GM12878 (cell line): ENCODE results near the gene NR6A1. TPM values are rescaled to one million over a fixed set of nuclear protein-coding genes. Genes with fewer than 3 reads are reported as not detected.
"Not testable (repeated sequence)": the region's sequence is repeated elsewhere in the genome, so short reads cannot be mapped to it uniquely, and the experiment has no call there.

Experiments
- ATAC-seq: fragments of 200-7000 bp; cut with Tn5 transposase; 3 replicates; pipeline ENCODE4 v1.9.1; 2020; ENCODE audit warnings: mild to moderate bottlenecking, moderate library complexity
- BruUV-seq: library from RNA; stranded (reverse); fragments of 400-500 nt; replicated peaks from 2 replicates; lab custom pipeline; 2021; lab: Mats Ljungman, UMichigan
- CTCF ChIA-PET: fragments of 300-600 bp; sonication (Branson Sonifier 250); formaldehyde crosslinking; extraction: SDS; loops from one replicate; lab custom pipeline; 2021; ENCODE audit warnings: inconsistent platforms; lab: Yijun Ruan, JAX
- POLR2A ChIA-PET: fragments of 350-600 bp; formaldehyde crosslinking; extraction: SDS; loops from one replicate; lab custom pipeline; 2021; ENCODE audit warnings: inconsistent platforms; lab: Charles Lee
- RAD21 ChIA-PET: fragments of 300-600 bp; sonication (Branson Sonifier 250); formaldehyde crosslinking; loops from one replicate; lab custom pipeline; 2023; ENCODE audit warnings: antibody characterized with exemption; ENCODE audit not compliant: unreplicated experiment; lab: Charles Lee
- SMC1A ChIA-PET: fragments of 300-600 bp; sonication (Branson Sonifier 250); formaldehyde crosslinking; loops from one replicate; lab custom pipeline; 2023; ENCODE audit not compliant: unreplicated experiment, uncharacterized antibody; lab: Charles Lee
- DNase-seq: peaks from one replicate; pipeline ENCODE4 v3.0.0-alpha.2; 2011; ENCODE audit warnings: low read depth, low spot score
- FAIRE-seq: peaks from 3 replicates; lab custom pipeline; 2011; peaks lifted over from hg19 to GRCh38; lab: Jason Lieb, UNC
- H2AFZ ChIP-seq: 2 replicates; pipeline ENCODE4 v1.6.0; 2011; ENCODE audit warnings: low read depth, low read length, control low read depth; ENCODE audit not compliant: control insufficient read depth
- H3K27ac ChIP-seq: 2 replicates; pipeline ENCODE4 v1.5.1; 2011; ENCODE audit warnings: control low read depth; ENCODE audit not compliant: control insufficient read depth, insufficient read depth
- H3K27me3 ChIP-seq, 2 experiments: replicated peaks in 1 of 2; 2 replicates each; pipeline versions ENCODE4 v1.6.0 to v1.6.1; 2011; ENCODE audit warnings: low read length in 1 of 2; ENCODE audit not compliant: control insufficient read depth in 2 of 2, insufficient read depth in 2 of 2
- H3K36me3 ChIP-seq, 2 experiments: 2 replicates each; pipeline ENCODE4 v1.5.1; 2011; ENCODE audit warnings: low read length in 1 of 2; ENCODE audit not compliant: control insufficient read depth in 2 of 2, insufficient read depth in 2 of 2
- H3K4me1 ChIP-seq: 2 replicates; pipeline ENCODE4 v1.6.1; 2011; ENCODE audit warnings: mild to moderate bottlenecking, low read length, moderate library complexity, mixed read lengths; ENCODE audit not compliant: control insufficient read depth, insufficient read depth
- H3K4me2 ChIP-seq: 2 replicates; pipeline ENCODE4 v1.6.0; 2011; ENCODE audit warnings: control low read depth; ENCODE audit not compliant: control insufficient read depth, insufficient read depth
- H3K4me3 ChIP-seq: fragments of 200-600 bp; sonication (generic); 2 replicates; pipeline ENCODE4 v1.5.1; 2016
- H3K79me2 ChIP-seq: 2 replicates; pipeline ENCODE4 v1.6.0; 2011; ENCODE audit warnings: low read length; ENCODE audit not compliant: control insufficient read depth, insufficient read depth
- H3K9ac ChIP-seq: 2 replicates; pipeline ENCODE4 v1.8.0; 2011; ENCODE audit warnings: low read length, control low read depth, mixed read lengths; ENCODE audit not compliant: control insufficient read depth, insufficient read depth
- H3K9me3 ChIP-seq: replicated peaks from 3 replicates; pipeline ENCODE4 v1.5.1; 2011; ENCODE audit warnings: mild to moderate bottlenecking, low read length; ENCODE audit not compliant: control insufficient read depth, insufficient read depth
- H4K20me1 ChIP-seq: 2 replicates; pipeline ENCODE4 v1.6.0; 2011; ENCODE audit not compliant: control insufficient read depth, insufficient read depth
- BRCA1 ChIP-seq: IDR thresholded peaks from 2 replicates; pipeline ENCODE4 v1.6.1; 2011; ENCODE audit warnings: low read depth, low read length, improper control_type of control experiment
- ESRRA ChIP-seq: IDR thresholded peaks from 2 replicates; pipeline ENCODE4 v1.6.1; 2012; ENCODE audit warnings: mild to moderate bottlenecking, low read length, improper control_type of control experiment
- IRF4 ChIP-seq: IDR thresholded peaks from 2 replicates; pipeline ENCODE4 v1.6.1; 2011; ENCODE audit warnings: low read depth, low read length
- JUNB ChIP-seq: IDR thresholded peaks from 2 replicates; pipeline ENCODE4 v1.6.1; 2016; ENCODE audit warnings: antibody characterized with exemption, mild to moderate bottlenecking
- NR2C1 ChIP-seq: fragments of 450-650 bp; IDR thresholded peaks from 2 replicates; pipeline ENCODE4 v1.6.1; 2017; ENCODE audit warnings: antibody characterized with exemption, mild to moderate bottlenecking, moderate library complexity
- RBBP5 ChIP-seq: fragments of 200-600 bp; sonication (generic); conservative IDR thresholded peaks from 2 replicates; pipeline ENCODE4 v1.6.1; 2016
- RUNX3 ChIP-seq: IDR thresholded peaks from 2 replicates; pipeline ENCODE4 v1.6.1; 2012; ENCODE audit warnings: low read length, inconsistent platforms
- STAT1 ChIP-seq: fragments of 450-650 bp; conservative IDR thresholded peaks from 2 replicates; pipeline ENCODE4 v1.6.1; 2014; ENCODE audit warnings: antibody characterized with exemption, mild to moderate bottlenecking
- ZNF384 ChIP-seq: IDR thresholded peaks from 2 replicates; pipeline ENCODE4 v1.6.1; 2012; ENCODE audit warnings: low read depth, mild to moderate bottlenecking, low read length, improper control_type of control experiment, borderline replicate concordance
- WGBS: methylation state at CpG from one replicate; pipeline ENCODE4 v1.1.6; 2016; ENCODE audit warnings: low lambda C conversion rate; ENCODE audit not compliant: insufficient replicate concordance, insufficient coverage; ENCODE audit errors: missing lambda C conversion rate; 5-methylcytosine and 5-hydroxymethylcytosine counted together
- in situ Hi-C: fragments of 300-500 bp; cut with MboI; formaldehyde crosslinking; loops from 9 replicates; pipeline ENCODE4 v1.14.3; 2018; ENCODE audit warnings: mixed read lengths
- intact Hi-C: fragments of 100-400 bp; cut with micrococcal nuclease; formaldehyde crosslinking; loops from one replicate; pipeline ENCODE4 v1.14.2; 2022; ENCODE audit not compliant: unreplicated experiment
- polyA plus RNA-seq, 11 experiments: library from polyadenylated mRNA; depleted of rRNA in 4 of 11; unstranded in 6 of 11; stranded (reverse) in 5 of 11; fragments of >200 nt; fragmentation: Nextera tagmentation in 4 of 11; fragmentation: Illumina TruSeq in 1 of 11; extraction: Ambion mirVana in 4 of 11; extraction: Trizol in 1 of 11; gene quantifications; 1 replicate in 1 of 11; 2 replicates in 10 of 11; pipeline versions ENCODE4 v1.2.1 to v1.2.3, GENCODE V29; 2011 to 2016; ENCODE audit warnings: inconsistent platforms in 2 of 11, missing spikeins in 2 of 11, low read depth in 1 of 11
- total RNA-seq, 4 experiments: library from RNA; depleted of rRNA in 3 of 4; stranded (reverse); fragments of >200 nt in 3 of 4; fragmentation: Illumina TruSeq in 1 of 4; extraction: Trizol in 1 of 4; gene quantifications; 2 replicates each; pipeline versions ENCODE4 v1.2.1 to v1.2.3, GENCODE V29; 2013 to 2021
- TF ChIP-seq, protein P1 (sequence below): fragments of 450-650 bp; IDR thresholded peaks from 2 replicates; pipeline ENCODE4 v1.6.1; 2017; ENCODE audit warnings: mild to moderate bottlenecking, low read depth, inconsistent platforms; ENCODE audit not compliant: poor library complexity, severe bottlenecking

Gene NR6A1
- total and polyA plus RNA-seq, 10 of the 15 experiments (the other 5 are each of a cell fraction or from before 2014, with no cell fraction given) = 1.2 to 9.2 (median 4.6) TPM

DNA sequence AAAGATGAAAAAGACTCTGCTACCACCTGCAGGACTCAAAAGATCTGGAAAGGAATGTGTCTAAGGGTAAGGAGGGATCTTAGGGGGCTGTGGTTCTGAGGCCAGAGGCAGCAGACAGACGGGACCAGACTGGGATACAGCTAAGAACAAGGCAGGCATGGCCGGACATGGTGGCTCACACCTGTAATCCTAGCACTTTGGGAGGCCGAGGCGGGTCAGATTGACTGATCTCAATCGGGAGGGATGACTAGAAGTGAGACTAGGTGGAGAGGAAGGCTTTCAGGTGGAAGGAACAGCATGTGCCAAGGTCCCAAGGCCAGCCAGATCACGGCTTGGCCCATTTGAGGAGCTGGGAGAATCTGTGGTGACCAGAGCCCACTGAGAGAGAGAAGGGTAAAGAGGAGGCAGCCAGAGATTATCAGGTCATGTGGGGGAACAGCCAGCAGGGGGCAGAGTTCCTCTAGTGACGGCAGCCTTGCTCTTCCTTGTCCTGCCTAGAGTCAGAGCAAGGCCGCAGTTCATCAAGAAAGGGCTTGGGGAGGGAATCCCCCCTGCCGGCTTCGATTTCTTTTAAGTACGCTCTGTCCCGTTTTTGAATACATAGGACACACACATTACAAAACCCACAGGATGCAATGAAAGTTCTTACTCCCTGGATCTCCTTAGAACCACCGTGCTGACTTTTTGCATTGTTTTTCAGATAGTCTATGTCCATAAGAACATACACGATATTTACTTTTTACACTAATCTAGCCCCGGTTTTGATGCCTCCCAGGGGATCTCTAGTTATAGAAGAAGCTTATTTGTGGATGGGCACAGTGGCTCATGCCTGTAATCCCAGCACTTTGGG, 3.2 kb upstream of the NR6A1 start (continued):
- TF ChIP-seq, protein P1, sequence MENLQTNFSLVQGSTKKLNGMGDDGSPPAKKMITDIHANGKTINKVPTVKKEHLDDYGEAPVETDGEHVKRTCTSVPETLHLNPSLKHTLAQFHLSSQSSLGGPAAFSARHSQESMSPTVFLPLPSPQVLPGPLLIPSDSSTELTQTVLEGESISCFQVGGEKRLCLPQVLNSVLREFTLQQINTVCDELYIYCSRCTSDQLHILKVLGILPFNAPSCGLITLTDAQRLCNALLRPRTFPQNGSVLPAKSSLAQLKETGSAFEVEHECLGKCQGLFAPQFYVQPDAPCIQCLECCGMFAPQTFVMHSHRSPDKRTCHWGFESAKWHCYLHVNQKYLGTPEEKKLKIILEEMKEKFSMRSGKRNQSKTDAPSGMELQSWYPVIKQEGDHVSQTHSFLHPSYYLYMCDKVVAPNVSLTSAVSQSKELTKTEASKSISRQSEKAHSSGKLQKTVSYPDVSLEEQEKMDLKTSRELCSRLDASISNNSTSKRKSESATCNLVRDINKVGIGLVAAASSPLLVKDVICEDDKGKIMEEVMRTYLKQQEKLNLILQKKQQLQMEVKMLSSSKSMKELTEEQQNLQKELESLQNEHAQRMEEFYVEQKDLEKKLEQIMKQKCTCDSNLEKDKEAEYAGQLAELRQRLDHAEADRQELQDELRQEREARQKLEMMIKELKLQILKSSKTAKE = no peak
- TF ChIP-seq BRCA1 (no peak), RBBP5 (no peak), NR2C1 (no peak), ESRRA (no peak), STAT1 (no peak), ZNF384 (no peak)

DNA sequence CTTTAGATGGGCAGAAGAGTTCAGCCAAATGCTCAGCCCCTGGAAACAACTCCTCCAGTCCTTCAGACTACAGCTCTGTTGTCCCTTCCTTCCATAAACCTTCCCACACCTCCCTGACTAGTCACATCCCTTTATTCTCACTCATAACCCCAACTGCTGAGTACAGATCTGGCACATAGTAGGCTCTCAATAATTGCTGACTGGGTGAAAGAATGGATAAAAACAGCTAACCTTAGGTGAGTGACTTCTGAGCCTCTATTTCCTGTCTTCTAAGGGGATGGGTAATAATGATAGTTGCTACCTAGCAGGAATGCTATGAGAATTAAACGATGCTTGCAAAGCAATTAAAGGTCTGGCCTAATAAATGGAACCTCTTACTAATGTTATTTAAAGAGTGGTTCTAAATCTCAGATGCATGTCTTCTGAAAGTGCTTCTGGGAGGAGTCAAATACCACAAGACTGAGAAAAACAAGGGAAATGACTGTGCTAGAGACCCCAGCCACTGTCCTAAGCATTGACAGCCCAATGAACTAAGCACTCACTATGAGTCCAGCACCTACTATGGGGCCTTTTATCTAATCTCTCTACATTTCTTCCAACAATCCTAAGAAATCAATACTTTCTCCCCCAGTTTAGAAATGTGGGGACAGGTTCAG, 2.5 kb upstream of the NR6A1 start:
- Histone ChIP-seq H3K27me3 (peaks cover 5 to 6% of the 10 kb centered on the region in 2 experiments), H3K4me2 (no peak overlapping the region), H3K36me3 (no peaks in the 10 kb centered on the region), H3K4me3 (no peak overlapping the region), H3K9ac (no peak overlapping the region), H3K4me1 (peaks cover 15% of the 10 kb centered on the region), H3K9me3 (no peaks in the 10 kb centered on the region), H4K20me1 (no peaks in the 10 kb centered on the region), H3K27ac (no peak overlapping the region), H3K79me2 (peaks cover 18% of the 10 kb centered on the region), H2AFZ (no peak overlapping the region)
- peak; percentile 74 for TF ChIP-seq RUNX3
- peak; percentile 30 for TF ChIP-seq JUNB
- no peak for TF ChIP-seq IRF4
- no TSS peak for BruUV-seq
- intact Hi-C loops (loop anchor here (1.0 kb wide), 3 partner anchors 80 to 601 kb away; partner anchors contain the start of genes SCAI and WDR38), in situ Hi-C loops (loop anchor here (5.0 kb wide), 3 partner anchors 79 to 599 kb away; partner anchors contain the start of genes SCAI and WDR38)
- ChIA-PET SMC1A (interaction anchor here (1.0 to 9.9 kb wide), 11 partner anchors 9 to 589 kb away, joined by 3 to 233 read pairs (median 7); partner anchors contain the start of genes ARPC5L, RPL35, SCAI and WDR38), POLR2A (interaction anchor here (1.2 kb wide), 1 partner anchor 83 kb away, joined by 4 read pairs; no protein-coding TSS in a partner anchor), CTCF (interaction anchor here (0.6 to 16.1 kb wide), 28 partner anchors 9 to 1718 kb away, joined by 3 to 575 read pairs (median 4); partner anchors contain the start of genes ARPC5L, RPL35 and WDR38), RAD21 (interaction anchor here (1.0 to 6.7 kb wide), 7 partner anchors 9 to 168 kb away, joined by 3 to 180 read pairs (median 4); partner anchors contain the start of genes ARPC5L, RPL35 and WDR38)
- WGBS = 0% methylated on average over 1 of the region's 1 CpG
- FAIRE-seq (no peak), ATAC-seq (no peak), DNase-seq (no peak)

DNA sequence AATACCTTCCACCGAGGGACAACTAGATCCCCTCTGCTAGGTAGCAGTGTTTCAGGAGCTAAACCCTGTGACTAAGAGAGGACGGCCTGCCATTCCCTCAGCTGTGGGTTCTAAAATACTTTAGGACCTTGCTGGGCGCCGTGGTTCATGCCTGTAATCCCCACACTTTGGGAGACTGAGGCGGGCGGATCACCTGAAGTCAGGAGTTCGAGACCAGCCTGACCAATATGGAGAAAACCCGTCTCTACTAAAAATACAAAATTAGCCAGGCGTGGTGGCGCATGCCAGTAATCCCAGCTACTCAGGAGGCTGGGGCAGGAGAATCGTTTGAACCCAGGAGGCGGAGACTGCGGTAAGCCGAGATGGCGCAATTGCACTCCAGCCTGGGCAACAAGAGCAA, 1.8 kb upstream of the NR6A1 start:
- intact Hi-C loops, DNase-seq, H3K9ac ChIP-seq, FAIRE-seq, H3K27me3 ChIP-seq, H3K4me3 ChIP-seq, H3K36me3 ChIP-seq, ATAC-seq, BruUV-seq, H2AFZ ChIP-seq, H4K20me1 ChIP-seq, H3K4me2 ChIP-seq, H3K9me3 ChIP-seq, H3K27ac ChIP-seq: not testable (repeated sequence)
- RAD21 ChIA-PET = interaction anchor here (0.7 to 6.7 kb wide), 14 partner anchors 8 to 375 kb away, joined by 3 to 180 read pairs (median 4); partner anchors contain the start of genes ARPC5L, RPL35, SCAI and WDR38
- peaks cover 25% of the 10 kb centered on the region for H3K79me2 ChIP-seq
- SMC1A ChIA-PET = interaction anchor here (1.0 to 9.9 kb wide), 11 partner anchors 9 to 590 kb away, joined by 3 to 233 read pairs (median 7); partner anchors contain the start of genes ARPC5L, RPL35, SCAI and WDR38
- in situ Hi-C loops = loop anchor here (5.0 kb wide), 3 partner anchors 79 to 599 kb away; partner anchors contain the start of genes SCAI and WDR38
- CTCF ChIA-PET = interaction anchor here (0.6 to 16.1 kb wide), 30 partner anchors 8 to 1718 kb away, joined by 3 to 575 read pairs (median 4); partner anchors contain the start of genes ARPC5L, RPL35, SCAI and WDR38
- POLR2A ChIA-PET = interaction anchor here (0.6 to 1.2 kb wide), 4 partner anchors 78 to 188 kb away, joined by 3 to 7 read pairs (median 6); partner anchors contain the start of gene WDR38
- H3K4me1 ChIP-seq = peaks cover 17% of the 10 kb centered on the region
- 89% methylated on average over 15 of the region's 15 CpGs for WGBS
